HepG2 (cell line): ENCODE results near the gene NLE1. TPM values are rescaled to one million over a fixed set of nuclear protein-coding genes. Genes with fewer than 3 reads are reported as not detected.
A peak's percentile ranks its signal among the peaks of the same experiment; 100 is the strongest.

Source experiments
- BRD4 ChIP-seq: sonication (generic); formaldehyde crosslinking; IDR thresholded peaks from 2 replicates; pipeline ENCODE4 v1.4.0; 2020; ENCODE audit warnings: missing genetic modification reagents
- CBX2 ChIP-seq, 2 experiments: fragments of 200-600 bp in 1 of 2; sonication (generic); formaldehyde crosslinking in 1 of 2; IDR thresholded peaks; 2 replicates each; pipeline versions ENCODE4 v1.7.0 to v1.8.1; 2018 to 2022; ENCODE audit warnings: low read depth in 2 of 2, low read length in 1 of 2, mild to moderate bottlenecking in 1 of 2, missing genetic modification reagents in 1 of 2
- HMG20B ChIP-seq: conservative IDR thresholded peaks from 2 replicates; pipeline ENCODE4 v1.6.1; 2016; ENCODE audit warnings: missing genetic modification reagents, missing compliant biosample characterization
- HNRNPL ChIP-seq: fragments of 200-400 bp; formaldehyde crosslinking; IDR thresholded peaks from 2 replicates; pipeline ENCODE4 v1.6.1; 2017; ENCODE audit warnings: mild to moderate bottlenecking, low read depth, low read length
- MAZ ChIP-seq, 2 experiments: sonication (generic) in 1 of 2; formaldehyde crosslinking in 1 of 2; IDR thresholded peaks; 2 replicates each; pipeline versions ENCODE4 v1.5.0 to v1.6.1; 2012 to 2020; ENCODE audit warnings: low read depth in 2 of 2, mild to moderate bottlenecking in 2 of 2, borderline replicate concordance in 1 of 2, improper control_type of control experiment in 1 of 2, low read length in 1 of 2, missing genetic modification reagents in 1 of 2, moderate library complexity in 1 of 2
- NFIB ChIP-seq: sonication (generic); formaldehyde crosslinking; IDR thresholded peaks from 2 replicates; pipeline ENCODE4 v1.9.0; 2021; ENCODE audit warnings: missing genetic modification reagents, mild to moderate bottlenecking, borderline replicate concordance
- PHB2 ChIP-seq: fragments of 450-650 bp; IDR thresholded peaks from 2 replicates; pipeline ENCODE4 v1.6.1; 2018; ENCODE audit not compliant: partially characterized antibody
- PRPF4 ChIP-seq: fragments of 200-400 bp; formaldehyde crosslinking; IDR thresholded peaks from 2 replicates; pipeline ENCODE4 v1.6.1; 2016; ENCODE audit warnings: low read length, low read depth; ENCODE audit not compliant: poor library complexity, severe bottlenecking
- RFX3 ChIP-seq: IDR thresholded peaks from 2 replicates; pipeline ENCODE4 v1.6.1; 2016; ENCODE audit warnings: missing biosample characterization, missing genetic modification reagents
- SMARCC2 ChIP-seq: fragments of 450-650 bp; IDR thresholded peaks from 2 replicates; pipeline ENCODE4 v1.6.1; 2017; ENCODE audit warnings: antibody characterized with exemption, mild to moderate bottlenecking
- SRSF1 ChIP-seq: fragments of 200-400 bp; formaldehyde crosslinking; optimal IDR thresholded peaks from 2 replicates; pipeline ENCODE3; 2017; ENCODE audit warnings: mild to moderate bottlenecking, low read depth, low read length, moderate library complexity
- THAP11 ChIP-seq: IDR thresholded peaks from 2 replicates; pipeline ENCODE4 v1.6.1; 2016; ENCODE audit warnings: missing biosample characterization, missing genetic modification reagents
- ZNF280D ChIP-seq: sonication (generic); formaldehyde crosslinking; IDR thresholded peaks from 2 replicates; pipeline ENCODE4 v1.5.1; 2020; ENCODE audit warnings: mild to moderate bottlenecking, missing genetic modification reagents
- ZNF292 ChIP-seq: sonication (generic); formaldehyde crosslinking; IDR thresholded peaks from 2 replicates; pipeline ENCODE4 v1.8.1; 2022; ENCODE audit warnings: mild to moderate bottlenecking, low read depth, missing genetic modification reagents, borderline replicate concordance
- ZNF33A ChIP-seq: sonication (generic); formaldehyde crosslinking; IDR thresholded peaks from 2 replicates; pipeline ENCODE4 v1.5.1; 2020; ENCODE audit warnings: missing genetic modification reagents, mild to moderate bottlenecking, moderate library complexity, borderline replicate concordance
- ZNF530 ChIP-seq: sonication (generic); formaldehyde crosslinking; IDR thresholded peaks from 2 replicates; pipeline ENCODE4 v1.5.0; 2020; ENCODE audit warnings: low read depth, mild to moderate bottlenecking, missing genetic modification reagents
- ZNF747 ChIP-seq: sonication (generic); formaldehyde crosslinking; IDR thresholded peaks from 2 replicates; pipeline ENCODE4 v1.8.1; 2023; ENCODE audit warnings: missing genetic modification reagents, mild to moderate bottlenecking, borderline replicate concordance
- polyA plus RNA-seq, 8 experiments: library from polyadenylated mRNA; depleted of rRNA in 3 of 8; stranded (reverse) in 7 of 8; unstranded in 1 of 8; fragments of >200 nt; fragmentation: Illumina TruSeq in 4 of 8; extraction: Trizol in 4 of 8; gene quantifications; 2 replicates each; pipeline versions ENCODE4 v1.2.1 to v1.2.3, GENCODE V29; 2011 to 2016; ENCODE audit warnings: low read depth in 4 of 8, missing spikeins in 1 of 8, mixed read lengths in 1 of 8; ENCODE audit not compliant: insufficient read depth in 1 of 8
- total RNA-seq, 5 experiments: library from RNA; depleted of rRNA; stranded (reverse); fragments of >200 nt; fragmentation: Illumina TruSeq; extraction: Trizol; gene quantifications; 2 replicates each; pipeline ENCODE4 v1.2.3, GENCODE V29; 2016; ENCODE audit warnings: low read depth in 1 of 5
- TF ChIP-seq, protein P1 (sequence below): IDR thresholded peaks from 2 replicates; pipeline ENCODE4 v1.6.1; 2016; ENCODE audit warnings: missing compliant biosample characterization, missing genetic modification reagents, borderline replicate concordance
- TF ChIP-seq, protein P2 (sequence below): IDR thresholded peaks from 2 replicates; pipeline ENCODE4 v1.6.1; 2016; ENCODE audit warnings: mild to moderate bottlenecking
- TF ChIP-seq, protein P3 (sequence below): sonication (generic); formaldehyde crosslinking; IDR thresholded peaks from 2 replicates; pipeline ENCODE4 v1.4.0; 2020; ENCODE audit warnings: low read depth, mild to moderate bottlenecking, missing genetic modification reagents
- TF ChIP-seq, protein P4 (sequence below): sonication (generic); formaldehyde crosslinking; IDR thresholded peaks from 2 replicates; pipeline ENCODE4 v1.5.0; 2020; ENCODE audit warnings: missing genetic modification reagents

NLE1 gene
- total and polyA plus RNA-seq, 2 of the 13 experiments (the other 11 are each of a cell fraction or from before 2014, with no cell fraction given) = 20.3 to 34.5 TPM

GRCh38 chr17:35119370-35120165 lies 22.5 kb downstream of the NLE1 start, which contains the start of gene RAD51D (continued):
- TF ChIP-seq ZNF280D (CRISPR knock-in tag) (no peak), PHB2 (no peak), MAZ (IDR thresholded peaks at IDR 0.05; ENCODE audit: borderline replicate concordance, low read depth, low read length) (peak; percentile 58), MAZ (CRISPR knock-in tag; IDR thresholded peaks at IDR 0.05; ENCODE audit: low read depth) (peak; percentile 82), ZNF292 (CRISPR knock-in tag) (no peak), ZNF747 (CRISPR knock-in tag) (no peak), SRSF1 (no peak), SMARCC2 (no peak), PRPF4 (no peak), RFX3 (CRISPR knock-in tag) (no peak), HMG20B (CRISPR knock-in tag) (no peak), ZNF33A (no peak), THAP11 (CRISPR knock-in tag) (peak; percentile 50; the same call in 1 of the 2 replicates), BRD4 (CRISPR knock-in tag) (no peak), HNRNPL (peak; percentile 83; the same call in 1 of the 2 replicates), CBX2 (IDR thresholded peaks at IDR 0.05; ENCODE audit: low read depth, low read length) (no peak), CBX2 (CRISPR knock-in tag; IDR thresholded peaks at IDR 0.05; ENCODE audit: low read depth) (no peak), NFIB (CRISPR knock-in tag) (no peak), ZNF530 (CRISPR knock-in tag) (no peak)
- TF ChIP-seq, protein P1, sequence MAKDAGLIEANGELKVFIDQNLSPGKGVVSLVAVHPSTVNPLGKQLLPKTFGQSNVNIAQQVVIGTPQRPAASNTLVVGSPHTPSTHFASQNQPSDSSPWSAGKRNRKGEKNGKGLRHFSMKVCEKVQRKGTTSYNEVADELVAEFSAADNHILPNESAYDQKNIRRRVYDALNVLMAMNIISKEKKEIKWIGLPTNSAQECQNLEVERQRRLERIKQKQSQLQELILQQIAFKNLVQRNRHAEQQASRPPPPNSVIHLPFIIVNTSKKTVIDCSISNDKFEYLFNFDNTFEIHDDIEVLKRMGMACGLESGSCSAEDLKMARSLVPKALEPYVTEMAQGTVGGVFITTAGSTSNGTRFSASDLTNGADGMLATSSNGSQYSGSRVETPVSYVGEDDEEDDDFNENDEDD (CRISPR knock-in tag) = peak; percentile 93
- TF ChIP-seq, protein P2, sequence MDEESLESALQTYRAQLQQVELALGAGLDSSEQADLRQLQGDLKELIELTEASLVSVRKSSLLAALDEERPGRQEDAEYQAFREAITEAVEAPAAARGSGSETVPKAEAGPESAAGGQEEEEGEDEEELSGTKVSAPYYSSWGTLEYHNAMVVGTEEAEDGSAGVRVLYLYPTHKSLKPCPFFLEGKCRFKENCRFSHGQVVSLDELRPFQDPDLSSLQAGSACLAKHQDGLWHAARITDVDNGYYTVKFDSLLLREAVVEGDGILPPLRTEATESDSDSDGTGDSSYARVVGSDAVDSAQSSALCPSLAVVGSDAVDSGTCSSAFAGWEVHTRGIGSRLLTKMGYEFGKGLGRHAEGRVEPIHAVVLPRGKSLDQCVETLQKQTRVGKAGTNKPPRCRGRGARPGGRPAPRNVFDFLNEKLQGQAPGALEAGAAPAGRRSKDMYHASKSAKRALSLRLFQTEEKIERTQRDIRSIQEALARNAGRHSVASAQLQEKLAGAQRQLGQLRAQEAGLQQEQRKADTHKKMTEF (CRISPR knock-in tag) = peak; percentile 64; the same call in 1 of the 2 replicates
- TF ChIP-seq, protein P3, sequence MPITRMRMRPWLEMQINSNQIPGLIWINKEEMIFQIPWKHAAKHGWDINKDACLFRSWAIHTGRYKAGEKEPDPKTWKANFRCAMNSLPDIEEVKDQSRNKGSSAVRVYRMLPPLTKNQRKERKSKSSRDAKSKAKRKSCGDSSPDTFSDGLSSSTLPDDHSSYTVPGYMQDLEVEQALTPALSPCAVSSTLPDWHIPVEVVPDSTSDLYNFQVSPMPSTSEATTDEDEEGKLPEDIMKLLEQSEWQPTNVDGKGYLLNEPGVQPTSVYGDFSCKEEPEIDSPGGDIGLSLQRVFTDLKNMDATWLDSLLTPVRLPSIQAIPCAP (CRISPR knock-in tag) = no peak
- TF ChIP-seq, protein P4, sequence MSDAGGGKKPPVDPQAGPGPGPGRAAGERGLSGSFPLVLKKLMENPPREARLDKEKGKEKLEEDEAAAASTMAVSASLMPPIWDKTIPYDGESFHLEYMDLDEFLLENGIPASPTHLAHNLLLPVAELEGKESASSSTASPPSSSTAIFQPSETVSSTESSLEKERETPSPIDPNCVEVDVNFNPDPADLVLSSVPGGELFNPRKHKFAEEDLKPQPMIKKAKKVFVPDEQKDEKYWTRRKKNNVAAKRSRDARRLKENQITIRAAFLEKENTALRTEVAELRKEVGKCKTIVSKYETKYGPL (CRISPR knock-in tag) = no peak
